Mucosa of rectum (tissue), 2 donors: ENCODE results near the gene RNF144A.

Experiments
- H3K27ac ChIP-seq, 2 donors: one replicate each; pipeline ENCODE4 v1.7.0; 2013; ENCODE audit warnings: inconsistent platforms in 2 of 2, low read depth in 2 of 2, low read length in 2 of 2
- H3K27me3 ChIP-seq, 2 donors: one replicate each; pipeline ENCODE4 v1.7.0; 2013; ENCODE audit warnings: low read length in 2 of 2; ENCODE audit not compliant: control insufficient read depth in 2 of 2, insufficient read depth in 2 of 2
- H3K36me3 ChIP-seq, 2 donors: one replicate each; pipeline ENCODE4 v1.7.0; 2013; ENCODE audit warnings: low read length in 2 of 2; ENCODE audit not compliant: control insufficient read depth in 2 of 2, insufficient read depth in 2 of 2
- H3K4me1 ChIP-seq, 2 donors: one replicate each; pipeline ENCODE4 v1.7.0; 2013; ENCODE audit warnings: low read length in 2 of 2, mild to moderate bottlenecking in 1 of 2; ENCODE audit not compliant: control insufficient read depth in 2 of 2, insufficient read depth in 2 of 2
- H3K4me3 ChIP-seq, 2 donors: one replicate each; pipeline ENCODE4 v1.7.0; 2013; ENCODE audit warnings: low read length in 2 of 2
- H3K9ac ChIP-seq, 2 donors: one replicate each; pipeline ENCODE4 v1.7.0; 2013; ENCODE audit warnings: low read length in 2 of 2, low read depth in 1 of 2, mild to moderate bottlenecking in 1 of 2
- H3K9me3 ChIP-seq, 2 donors: one replicate each; pipeline ENCODE4 v1.7.0; 2013; ENCODE audit warnings: low read length in 2 of 2; ENCODE audit not compliant: control insufficient read depth in 2 of 2
- donor health status: healthy.
- donor health status: Normal muscosa, but diverticular disease.

Gene RNF144A

GRCh38 chr2:7034303-7034702, 117.1 kb downstream of the RNF144A start:
- Histone ChIP-seq H3K4me3 (no peak overlapping the region), H3K9ac (no peak overlapping the region), H3K27ac (no peak overlapping the region), H3K4me1 (peaks cover 3 to 10% of the 10 kb centered on the region in 2 donors), H3K27me3 (no peaks in the 10 kb centered on the region), H3K9me3 (no peaks in the 10 kb centered on the region), H3K36me3 (peaks cover 4 to 7% of the 10 kb centered on the region in 2 donors)

GRCh38 chr2:7035884-7036283, 118.7 kb downstream of the RNF144A start:
- H3K4me1 ChIP-seq = peaks cover 3 to 10% of the 10 kb centered on the region in 2 donors
- no peaks in the 10 kb centered on the region for H3K9me3 ChIP-seq
- no peak overlapping the region for H3K9ac ChIP-seq
- no peak overlapping the region for H3K4me3 ChIP-seq
- no peaks in the 10 kb centered on the region for H3K27me3 ChIP-seq
- no peak overlapping the region for H3K27ac ChIP-seq
- peaks cover 6 to 7% of the 10 kb centered on the region in 2 donors for H3K36me3 ChIP-seq

GRCh38 chr2:7037340-7038333, 120.4 kb downstream of the RNF144A start:
- Histone ChIP-seq H3K4me3 (no peak overlapping the region), H3K4me1 (peaks cover 0 to 6% of the 10 kb centered on the region in 2 donors), H3K27me3 (no peaks in the 10 kb centered on the region), H3K9ac (no peak overlapping the region), H3K27ac (no peak overlapping the region), H3K36me3 (peaks cover 6 to 7% of the 10 kb centered on the region in 2 donors), H3K9me3 (no peaks in the 10 kb centered on the region)

GRCh38 chr2:7040547-7040946, 123.3 kb downstream of the RNF144A start:
- Histone ChIP-seq H3K36me3 (peaks cover 7 to 8% of the 10 kb centered on the region in 2 donors), H3K4me1 (no peaks in the 10 kb centered on the region), H3K27me3 (no peaks in the 10 kb centered on the region), H3K4me3 (no peak overlapping the region), H3K9me3 (no peaks in the 10 kb centered on the region), H3K27ac (no peak overlapping the region), H3K9ac (no peak overlapping the region)

GRCh38 chr2:7041421-7041820, 124.2 kb downstream of the RNF144A start:
- H3K4me3 ChIP-seq = no peak overlapping the region
- no peak overlapping the region for H3K9ac ChIP-seq
- H3K9me3 ChIP-seq = no peaks in the 10 kb centered on the region
- peaks cover 7 to 8% of the 10 kb centered on the region in 2 donors for H3K36me3 ChIP-seq
- no peaks in the 10 kb centered on the region for H3K27me3 ChIP-seq
- no peak overlapping the region for H3K27ac ChIP-seq
- no peaks in the 10 kb centered on the region for H3K4me1 ChIP-seq

GRCh38 chr2:7043690-7044089, 126.5 kb downstream of the RNF144A start:
- peaks cover 0 to 8% of the 10 kb centered on the region in 2 donors for H3K36me3 ChIP-seq
- H3K9ac ChIP-seq = no peak overlapping the region
- H3K27me3 ChIP-seq = no peaks in the 10 kb centered on the region
- no peaks in the 10 kb centered on the region for H3K4me1 ChIP-seq
- no peak overlapping the region for H3K27ac ChIP-seq
- no peaks in the 10 kb centered on the region for H3K9me3 ChIP-seq
- no peak overlapping the region for H3K4me3 ChIP-seq

GRCh38 chr2:7044253-7045250, 127.3 kb downstream of the RNF144A start:
- H3K36me3 ChIP-seq = peaks cover 0 to 8% of the 10 kb centered on the region in 2 donors
- no peaks in the 10 kb centered on the region for H3K9me3 ChIP-seq
- H3K4me1 ChIP-seq = no peaks in the 10 kb centered on the region
- H3K4me3 ChIP-seq = no peak overlapping the region
- H3K27ac ChIP-seq = no peak overlapping the region
- no peaks in the 10 kb centered on the region for H3K27me3 ChIP-seq
- H3K9ac ChIP-seq = no peak overlapping the region

GRCh38 chr2:7045601-7046590, 128.7 kb downstream of the RNF144A start:
- H3K9ac ChIP-seq = no peak overlapping the region
- no peaks in the 10 kb centered on the region for H3K9me3 ChIP-seq

GRCh38 chr2:7047661-7048060, 130.4 kb downstream of the RNF144A start:
- Histone ChIP-seq H3K27me3 (no peaks in the 10 kb centered on the region), H3K9me3 (no peaks in the 10 kb centered on the region), H3K36me3 (peaks cover 0 to 5% of the 10 kb centered on the region in 2 donors), H3K27ac (no peak overlapping the region), H3K4me1 (no peaks in the 10 kb centered on the region), H3K4me3 (no peak overlapping the region), H3K9ac (no peak overlapping the region)

More at GRCh38 chr2:7045601-7046590, 128.7 kb downstream of the RNF144A start:
- no peak overlapping the region for H3K27ac ChIP-seq
- peaks cover 0 to 5% of the 10 kb centered on the region in 2 donors for H3K36me3 ChIP-seq
- H3K4me1 ChIP-seq = no peaks in the 10 kb centered on the region
- no peaks in the 10 kb centered on the region for H3K27me3 ChIP-seq
- H3K4me3 ChIP-seq = no peak overlapping the region
